HG02798 (cell line): ENCODE results near the gene SPARC.

Experiments
- ATAC-seq: cut with Tn5 transposase; IDR thresholded peaks from one replicate; pipeline ENCODE4 v1.9.1; 2021; ENCODE audit warnings: mild to moderate bottlenecking; ENCODE audit not compliant: unreplicated experiment, poor library complexity

SPARC gene

DNA sequence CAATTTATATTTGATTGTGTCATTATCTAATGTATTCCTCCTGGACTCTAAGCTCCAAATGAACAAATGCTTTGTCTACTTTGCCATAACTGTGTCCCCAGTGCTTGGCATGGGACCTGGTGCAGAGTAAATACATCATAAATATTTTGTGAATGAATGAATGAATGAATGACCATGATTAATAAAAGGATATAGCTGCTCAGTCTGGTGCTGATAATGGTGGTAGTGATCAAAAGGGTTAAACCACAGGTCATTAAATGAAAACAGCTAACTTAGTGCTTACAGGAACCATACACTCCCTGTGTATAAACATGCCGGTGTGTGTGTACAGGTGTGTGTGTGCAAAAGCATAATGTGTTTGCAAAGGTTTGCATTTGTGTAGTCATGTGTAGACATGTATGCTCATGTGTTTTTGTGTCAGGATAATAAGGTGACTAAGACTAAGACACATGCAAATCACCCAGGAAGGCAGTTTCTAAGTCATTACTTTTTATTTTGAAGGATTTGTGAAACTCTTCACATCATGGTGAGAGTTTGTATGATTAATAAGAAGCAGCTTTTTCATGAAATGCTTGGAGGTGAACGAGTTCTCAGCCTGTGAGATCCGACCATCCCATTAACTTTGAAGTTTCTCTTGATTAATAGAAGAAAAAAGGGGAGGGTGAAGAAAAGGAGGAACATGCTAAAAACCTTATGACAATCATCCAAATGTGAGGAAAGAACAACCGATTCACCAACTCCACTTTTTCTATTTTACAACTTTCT lies 24.6 kb downstream of the SPARC start:
- ATAC-seq = peak; percentile 65

- no peak for ATAC-seq
These were observed 25.9 kb downstream of the SPARC start for GRCh38 chr5:151660616-151661495.

GRCh38 chr5:151659001-151659754 lies 27.5 kb downstream of the SPARC start:
- ATAC-seq = peak; percentile 68

GRCh38 chr5:151657114-151657513 lies 29.6 kb downstream of the SPARC start:
- ATAC-seq = no peak

DNA sequence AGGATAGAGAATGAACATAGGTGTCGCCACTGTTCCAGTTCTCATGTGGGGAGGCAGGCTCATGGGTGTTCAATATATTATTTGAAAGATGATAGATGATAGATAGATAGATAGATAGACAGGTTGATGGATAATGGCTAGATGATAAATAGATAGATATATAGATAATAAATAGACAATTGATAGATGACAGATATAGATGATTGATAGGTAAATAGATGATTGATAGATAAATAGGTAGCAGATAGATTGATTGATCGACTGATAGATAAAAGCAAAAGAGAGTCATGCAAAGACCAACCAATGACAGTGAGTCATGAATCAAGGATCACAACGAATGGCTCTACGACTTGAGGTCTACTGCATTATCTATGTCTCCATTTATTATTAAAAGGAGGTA lies 30.4 kb downstream of the SPARC start:
- ATAC-seq = no peak

- ATAC-seq = peak; percentile 99
These were observed 34.6 kb downstream of the SPARC start for GRCh38 chr5:151651997-151652645.

- no peak for ATAC-seq
These were observed 37.7 kb downstream of the SPARC start for GRCh38 chr5:151648988-151649387.

- ATAC-seq = no peak
These were observed 38.6 kb downstream of the SPARC start for GRCh38 chr5:151648089-151648488.

DNA sequence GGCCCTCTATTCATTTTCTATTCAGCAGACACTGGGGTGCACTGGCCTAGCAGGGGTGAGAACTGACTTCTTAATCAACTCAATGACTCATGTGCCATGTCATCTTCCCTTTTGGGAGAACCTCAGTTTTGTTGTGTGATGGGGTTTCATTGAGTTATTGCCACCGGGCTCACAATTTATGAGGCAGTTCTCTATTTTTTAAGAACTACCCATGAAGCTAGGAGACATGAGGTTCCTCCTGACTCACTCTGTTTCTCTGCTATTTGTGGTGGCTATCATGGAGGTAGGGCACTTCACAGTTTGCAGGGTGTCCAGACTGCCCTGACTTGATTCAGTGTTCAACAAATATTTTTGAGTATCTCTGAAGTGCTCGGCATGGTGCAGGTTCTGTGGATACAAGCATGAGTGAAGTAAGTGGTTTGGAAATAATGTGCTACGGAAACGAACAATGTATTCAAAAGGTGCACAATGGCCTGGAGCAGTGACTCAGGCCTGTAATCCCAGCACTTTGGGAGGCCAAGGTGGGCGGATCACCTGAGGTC lies 39.3 kb downstream of the SPARC start:
- no peak for ATAC-seq

GRCh38 chr5:151646334-151646733 lies 40.4 kb downstream of the SPARC start:
- no peak for ATAC-seq

- ATAC-seq = no peak
These were observed 43.3 kb downstream of the SPARC start for GRCh38 chr5:151643388-151643787.

- no peak for ATAC-seq
These were observed 44.1 kb downstream of the SPARC start for GRCh38 chr5:151642472-151643140.

- no peak for ATAC-seq
These were observed 48.1 kb downstream of the SPARC start for GRCh38 chr5:151638619-151639018.

DNA sequence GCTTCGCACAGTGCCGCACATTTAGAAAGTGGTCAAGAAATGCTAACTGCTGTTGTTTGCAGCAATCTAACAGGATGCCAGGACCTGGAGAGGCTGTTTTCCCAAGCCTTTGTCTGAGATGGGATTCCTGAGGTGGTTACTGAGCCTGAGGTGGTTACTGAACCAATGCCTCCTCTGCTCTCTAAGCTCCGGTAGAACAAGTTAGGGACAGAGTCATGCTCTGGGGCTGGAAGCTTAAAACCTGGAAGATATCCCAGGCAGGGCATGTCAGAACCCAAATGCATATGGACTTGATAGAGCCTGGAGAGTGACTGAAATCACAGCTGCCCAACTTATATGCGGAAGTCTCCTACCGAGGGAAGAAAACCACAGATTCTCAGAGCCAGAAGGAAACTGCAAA lies 49.0 kb downstream of the SPARC start:
- ATAC-seq = no peak

DNA sequence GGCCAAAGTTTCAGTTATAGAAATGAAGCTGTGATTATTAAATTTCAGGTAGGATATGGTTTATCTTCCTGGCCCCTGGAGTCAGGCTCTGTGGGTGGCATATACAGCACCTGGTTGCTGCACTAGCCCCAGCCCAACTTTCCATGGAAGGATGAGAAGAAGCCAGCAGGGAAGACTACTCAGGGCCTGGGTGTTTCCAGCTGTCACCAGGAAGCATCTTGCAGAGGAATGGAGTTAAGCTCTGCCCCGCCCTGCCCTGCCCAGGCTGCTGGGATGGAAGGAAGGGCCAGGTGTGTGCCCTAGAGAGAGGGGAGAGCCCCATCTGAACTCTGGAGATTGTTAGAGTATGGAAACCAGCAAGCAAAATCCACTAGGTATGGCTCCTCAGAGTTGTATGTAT lies 52.8 kb downstream of the SPARC start:
- ATAC-seq = no peak

DNA sequence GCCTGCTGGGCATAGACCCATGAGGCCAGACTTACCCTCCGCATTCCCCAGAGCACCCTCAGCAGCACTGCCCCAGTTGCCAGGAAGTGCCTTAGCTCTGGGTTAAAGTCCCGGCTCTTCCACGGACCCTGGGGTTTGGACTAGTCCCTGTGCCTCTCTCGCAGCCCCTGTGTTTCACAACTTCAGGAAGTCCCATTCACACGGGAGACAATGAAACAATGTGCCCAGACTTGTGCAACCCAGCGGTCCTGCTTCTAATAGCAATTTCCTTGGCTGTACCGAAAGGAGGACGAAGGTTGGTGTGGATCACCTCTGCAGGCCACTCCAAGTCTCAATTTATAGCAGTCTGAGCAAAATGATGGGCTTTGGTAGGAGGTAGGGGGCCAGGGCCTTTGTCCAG lies 53.8 kb downstream of the SPARC start:
- no peak for ATAC-seq

DNA sequence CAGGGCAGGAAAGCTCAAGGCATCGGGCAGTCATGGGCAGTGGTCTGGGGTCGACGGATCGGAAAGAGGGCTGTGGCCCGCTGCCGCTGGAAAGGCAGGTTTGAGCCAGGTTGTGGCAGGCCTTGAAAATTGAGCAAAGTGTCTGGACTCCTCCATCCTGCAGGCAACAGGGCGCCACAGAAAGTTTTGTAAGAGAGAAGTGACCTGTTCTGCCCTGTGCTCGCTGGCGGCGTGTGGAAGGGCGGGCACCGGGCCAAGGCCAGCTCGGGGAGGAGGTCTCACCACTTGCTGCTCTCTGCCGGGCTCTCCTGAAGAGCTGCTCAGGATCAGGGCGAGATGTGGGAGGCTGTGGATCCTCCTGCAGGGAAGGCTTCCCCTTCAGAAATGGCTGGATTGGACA lies 54.2 kb downstream of the SPARC start:
- no peak for ATAC-seq

DNA sequence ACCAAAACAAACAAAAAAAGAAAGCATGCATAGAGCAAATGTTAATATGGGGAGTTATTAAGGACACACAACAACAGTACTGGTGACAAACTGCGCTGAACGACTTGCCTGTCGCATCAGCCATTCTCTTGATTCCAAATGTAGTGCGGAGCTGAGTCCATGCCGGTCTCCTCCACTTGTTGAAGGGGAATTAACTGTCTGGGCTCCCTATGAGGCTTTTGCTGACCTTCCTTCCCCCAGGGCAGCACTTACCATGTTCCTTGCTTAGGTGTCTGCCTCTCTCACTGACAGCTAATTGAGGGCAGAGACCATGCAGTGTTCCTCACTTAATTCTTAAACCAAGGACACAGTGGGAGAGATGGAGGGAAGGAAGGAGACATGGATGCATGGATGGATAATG lies 54.8 kb downstream of the SPARC start:
- ATAC-seq = no peak

GRCh38 chr5:151630088-151630487 lies 56.6 kb downstream of the SPARC start:
- no peak for ATAC-seq
